SK-N-MC (cell line): ENCODE measurements around the gene CD99L2.

Source experiments
- EZH2 ChIP-seq: fragments of 200-600 bp; sonication (generic); IDR thresholded peaks from one replicate; pipeline ENCODE4 v1.6.1; 2017; ENCODE audit warnings: antibody characterized with exemption
- FOXP2 ChIP-seq: optimal IDR thresholded peaks from 2 replicates; pipeline ENCODE3; 2011; ENCODE audit warnings: mild to moderate bottlenecking, moderate library complexity; ENCODE audit not compliant: insufficient read depth; ENCODE audit errors: extremely low read length, control extremely low read depth
- POLR2AphosphoS5 ChIP-seq: IDR thresholded peaks from 2 replicates; pipeline ENCODE4 v1.6.1; 2012; ENCODE audit warnings: mild to moderate bottlenecking, low read depth, low read length, borderline replicate concordance

DNA sequence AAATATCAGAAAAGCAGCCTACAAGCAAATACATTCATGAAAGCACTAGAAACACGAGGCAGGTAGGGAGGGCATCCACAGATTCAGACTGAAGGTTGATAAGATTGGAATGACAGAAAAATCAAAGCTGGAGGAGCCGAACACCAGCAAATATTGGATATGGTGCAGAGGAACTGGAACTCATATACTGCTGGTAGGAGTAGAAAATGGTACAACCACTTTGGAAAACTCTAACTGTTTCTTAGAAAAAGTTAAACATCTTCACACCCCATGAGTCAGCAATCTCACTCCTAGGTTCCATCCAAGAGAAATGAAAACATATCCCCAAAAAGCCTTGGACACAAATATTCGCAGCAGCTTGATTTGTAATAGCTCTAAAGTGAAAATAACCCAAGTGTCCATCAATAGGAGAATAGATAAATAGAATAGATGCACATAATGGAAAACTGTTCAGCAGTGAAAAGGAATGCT, 27.1 kb downstream of the CD99L2 start:
- TF ChIP-seq EZH2 (no peak), POLR2AphosphoS5 (no peak), FOXP2 (no peak)
